A673 (cell line): ENCODE measurements around the gene SEMA3A. TPM values are rescaled to one million over a fixed set of nuclear protein-coding genes. Genes with fewer than 3 reads are reported as not detected.

Source experiments
- BruUV-seq: library from RNA; stranded (reverse); fragments of 400-500 nt; replicated peaks from 2 replicates; lab custom pipeline; 2021; lab: Mats Ljungman, UMichigan
- CTCF ChIA-PET: fragments of 300-600 bp; sonication (Branson Sonifier 250); formaldehyde crosslinking; loops from one replicate; lab custom pipeline; 2022; ENCODE audit warnings: antibody characterized with exemption; lab: Charles Lee
- POLR2A ChIA-PET: fragments of 300-600 bp; sonication (Branson Sonifier 250); formaldehyde crosslinking; loops from one replicate; lab custom pipeline; 2022; ENCODE audit warnings: antibody characterized with exemption; ENCODE audit not compliant: low non-redundant PET; lab: Charles Lee
- DNase-seq: peaks from one replicate; pipeline ENCODE4 v3.0.0-alpha.2; 2015; ENCODE audit warnings: low spot score
- H3K27ac ChIP-seq: fragments of 200-600 bp; sonication (generic); 2 replicates; pipeline ENCODE4 v1.5.1; 2016; ENCODE audit warnings: mixed run types, low read depth, mild to moderate bottlenecking, mixed read lengths, antibody characterized with exemption, low read length; ENCODE audit not compliant: poor library complexity, severe bottlenecking
- H3K27me3 ChIP-seq: fragments of 200-600 bp; sonication (generic); replicated peaks from 2 replicates; pipeline ENCODE4 v1.6.1; 2017; ENCODE audit warnings: mixed run types, low read depth, mild to moderate bottlenecking, mixed read lengths, antibody characterized with exemption, low read length; ENCODE audit not compliant: insufficient read depth, poor library complexity
- H3K36me3 ChIP-seq: fragments of 200-600 bp; sonication (generic); 2 replicates; pipeline ENCODE4 v1.6.1; 2016; ENCODE audit warnings: mixed run types, mild to moderate bottlenecking, mixed read lengths, antibody characterized with exemption, low read length; ENCODE audit not compliant: insufficient read depth, poor library complexity, severe bottlenecking
- H3K4me1 ChIP-seq: fragments of 200-600 bp; sonication (generic); 2 replicates; pipeline ENCODE4 v1.6.1; 2017; ENCODE audit warnings: mixed run types, mild to moderate bottlenecking, mixed read lengths, antibody characterized with exemption, low read length; ENCODE audit not compliant: insufficient read depth, poor library complexity, severe bottlenecking
- H3K4me3 ChIP-seq: fragments of 200-600 bp; sonication (generic); 2 replicates; pipeline ENCODE4 v1.5.1; 2016; ENCODE audit warnings: low read depth, mixed run types, mild to moderate bottlenecking, mixed read lengths, low read length; ENCODE audit not compliant: poor library complexity, severe bottlenecking
- H3K9me3 ChIP-seq: fragments of 200-600 bp; sonication (generic); 2 replicates; pipeline ENCODE4 v1.6.1; 2016; ENCODE audit warnings: mixed run types, low read depth, mild to moderate bottlenecking, mixed read lengths, antibody characterized with exemption, low read length; ENCODE audit not compliant: poor library complexity, severe bottlenecking
- EZH2 ChIP-seq: fragments of 200-600 bp; sonication (generic); IDR thresholded peaks from 2 replicates; pipeline ENCODE4 v1.6.1; 2017; ENCODE audit warnings: borderline replicate concordance, low read depth, mild to moderate bottlenecking, mixed read lengths, antibody characterized with exemption, low read length; ENCODE audit not compliant: poor library complexity, severe bottlenecking
- intact Hi-C: fragments of 100-400 bp; cut with micrococcal nuclease; formaldehyde crosslinking; loops from one replicate; pipeline ENCODE4 v1.10.0; 2022; ENCODE audit not compliant: unreplicated experiment
- total RNA-seq: library from RNA; stranded (reverse); gene quantifications from 2 replicates; pipeline ENCODE4 v1.2.3, GENCODE V29; 2021
- TF ChIP-seq, protein P1 (sequence below): fragments of 300-800, 200-600 bp; sonication (generic); conservative IDR thresholded peaks from 2 replicates; pipeline ENCODE4 v1.5.1; 2017; ENCODE audit warnings: low read depth, mild to moderate bottlenecking, antibody characterized with exemption, low read length, moderate library complexity, mixed read lengths

SEMA3A gene
- total RNA-seq, 1 experiment from 2014 or later: 22.8 TPM

DNA sequence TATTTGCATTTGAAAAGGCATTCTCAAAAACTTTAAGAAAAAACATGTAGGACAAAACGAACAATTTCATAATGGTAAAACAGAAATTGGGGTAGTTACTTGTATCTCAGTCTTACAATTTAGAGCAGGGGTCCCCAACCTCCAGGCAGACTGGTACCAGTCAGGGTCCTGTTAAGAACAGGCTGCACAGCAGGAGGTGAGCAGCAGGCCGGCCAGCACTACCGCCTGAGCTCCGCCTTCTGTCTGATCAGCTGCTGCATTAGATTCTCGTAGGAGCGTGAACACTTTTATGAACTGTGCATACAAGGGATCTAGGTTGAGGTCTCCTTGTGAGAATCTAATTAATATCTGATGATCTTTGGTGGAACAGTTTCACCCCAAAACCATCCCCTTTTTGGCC, 77.3 kb downstream of the SEMA3A start:
- POLR2A ChIA-PET: no interaction called here

GRCh38 chr7:84113906-84114850, 80.4 kb downstream of the SEMA3A start:
- no peaks in the 10 kb centered on the region for H3K9me3 ChIP-seq
- no peaks in the 10 kb centered on the region for H3K27me3 ChIP-seq
- ChIA-PET CTCF (no interaction called here), POLR2A (interaction anchor here (0.6 kb wide), 1 partner anchor 74 kb away, joined by 5 read pairs; no protein-coding TSS in a partner anchor)
- H3K4me3 ChIP-seq: no peak overlapping the region
- DNase-seq: peak; percentile 72
- no peaks in the 10 kb centered on the region for H3K36me3 ChIP-seq
- H3K27ac ChIP-seq: no peak overlapping the region
- no peak for TF ChIP-seq EZH2
- TF ChIP-seq, protein P1, sequence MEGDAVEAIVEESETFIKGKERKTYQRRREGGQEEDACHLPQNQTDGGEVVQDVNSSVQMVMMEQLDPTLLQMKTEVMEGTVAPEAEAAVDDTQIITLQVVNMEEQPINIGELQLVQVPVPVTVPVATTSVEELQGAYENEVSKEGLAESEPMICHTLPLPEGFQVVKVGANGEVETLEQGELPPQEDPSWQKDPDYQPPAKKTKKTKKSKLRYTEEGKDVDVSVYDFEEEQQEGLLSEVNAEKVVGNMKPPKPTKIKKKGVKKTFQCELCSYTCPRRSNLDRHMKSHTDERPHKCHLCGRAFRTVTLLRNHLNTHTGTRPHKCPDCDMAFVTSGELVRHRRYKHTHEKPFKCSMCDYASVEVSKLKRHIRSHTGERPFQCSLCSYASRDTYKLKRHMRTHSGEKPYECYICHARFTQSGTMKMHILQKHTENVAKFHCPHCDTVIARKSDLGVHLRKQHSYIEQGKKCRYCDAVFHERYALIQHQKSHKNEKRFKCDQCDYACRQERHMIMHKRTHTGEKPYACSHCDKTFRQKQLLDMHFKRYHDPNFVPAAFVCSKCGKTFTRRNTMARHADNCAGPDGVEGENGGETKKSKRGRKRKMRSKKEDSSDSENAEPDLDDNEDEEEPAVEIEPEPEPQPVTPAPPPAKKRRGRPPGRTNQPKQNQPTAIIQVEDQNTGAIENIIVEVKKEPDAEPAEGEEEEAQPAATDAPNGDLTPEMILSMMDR: no peak
- no TSS peak for BruUV-seq
- H3K4me1 ChIP-seq: peaks cover 50% of the 10 kb centered on the region
- intact Hi-C loops: no loop called here

More for the DNA sequence above, 77.3 kb downstream of the SEMA3A start:
- intact Hi-C loops: no loop called here
- no TSS peak for BruUV-seq
- Histone ChIP-seq H3K4me1 (peaks cover 29% of the 10 kb centered on the region), H3K4me3 (no peak overlapping the region), H3K9me3 (no peaks in the 10 kb centered on the region), H3K27ac (no peak overlapping the region), H3K27me3 (no peaks in the 10 kb centered on the region), H3K36me3 (no peaks in the 10 kb centered on the region)
- TF ChIP-seq, protein P1: no peak
- TF ChIP-seq EZH2: no peak
- CTCF ChIA-PET: interaction anchor here (0.6 kb wide), 1 partner anchor 77 kb away, joined by 6 read pairs; no protein-coding TSS in a partner anchor
- no peak for DNase-seq

DNA sequence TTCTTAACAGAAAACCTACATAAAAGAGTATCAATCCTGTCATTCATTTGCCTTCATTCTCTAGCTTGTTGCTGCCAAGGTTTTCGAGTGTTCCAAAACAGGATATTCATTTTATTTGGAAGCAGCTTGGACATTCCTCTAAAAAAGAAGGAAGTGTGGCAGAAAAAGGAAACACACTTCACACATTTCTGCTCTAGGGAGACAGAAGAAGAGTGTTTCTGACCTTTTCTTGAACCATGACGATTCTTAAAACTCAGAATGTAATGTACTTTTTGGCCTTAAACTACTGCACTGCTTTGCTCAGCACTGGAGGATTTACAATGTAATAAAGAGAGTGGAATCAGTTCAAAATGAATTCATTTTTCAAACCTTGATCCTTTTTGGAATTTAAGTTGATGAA, 81.3 kb downstream of the SEMA3A start:
- TF ChIP-seq, protein P1: no peak
- no peak for TF ChIP-seq EZH2
- no peaks in the 10 kb centered on the region for H3K36me3 ChIP-seq
- no peaks in the 10 kb centered on the region for H3K27me3 ChIP-seq
- no peaks in the 10 kb centered on the region for H3K9me3 ChIP-seq
- BruUV-seq: no TSS peak
- intact Hi-C loops: no loop called here
- CTCF ChIA-PET: no interaction called here
- no peak overlapping the region for H3K4me3 ChIP-seq
- POLR2A ChIA-PET: no interaction called here
- no peak for DNase-seq
- peaks cover 56% of the 10 kb centered on the region for H3K4me1 ChIP-seq
- no peak overlapping the region for H3K27ac ChIP-seq
